Epidermal melanocyte (primary cell): ENCODE results near the gene PGAP3.

ENCODE experiments used
- DNase-seq: peaks from one replicate; pipeline ENCODE4 v3.0.0; 2011; ENCODE audit warnings: low spot score; ENCODE audit not compliant: insufficient read length

PGAP3 gene

DNA sequence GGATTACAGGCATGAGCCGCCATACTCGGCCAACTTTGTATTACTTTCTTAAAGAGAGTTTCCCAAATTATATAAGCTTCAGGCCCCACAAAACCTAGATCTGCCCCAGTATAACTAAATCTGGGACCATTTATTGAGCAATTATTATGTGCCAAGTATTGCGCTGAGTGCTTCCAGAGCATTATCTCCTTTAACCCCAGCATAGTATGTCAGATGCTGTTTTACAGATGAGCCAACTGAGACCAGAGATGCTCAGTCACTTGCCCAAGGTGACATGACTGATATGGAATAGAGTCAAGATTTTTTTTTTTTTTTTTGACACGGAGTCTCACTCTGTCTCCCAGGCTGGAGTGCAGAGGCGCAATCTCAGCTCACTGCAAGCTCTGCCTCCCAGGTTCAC is 10.1 kb upstream of the PGAP3 start:
- DNase-seq = no peak

DNA sequence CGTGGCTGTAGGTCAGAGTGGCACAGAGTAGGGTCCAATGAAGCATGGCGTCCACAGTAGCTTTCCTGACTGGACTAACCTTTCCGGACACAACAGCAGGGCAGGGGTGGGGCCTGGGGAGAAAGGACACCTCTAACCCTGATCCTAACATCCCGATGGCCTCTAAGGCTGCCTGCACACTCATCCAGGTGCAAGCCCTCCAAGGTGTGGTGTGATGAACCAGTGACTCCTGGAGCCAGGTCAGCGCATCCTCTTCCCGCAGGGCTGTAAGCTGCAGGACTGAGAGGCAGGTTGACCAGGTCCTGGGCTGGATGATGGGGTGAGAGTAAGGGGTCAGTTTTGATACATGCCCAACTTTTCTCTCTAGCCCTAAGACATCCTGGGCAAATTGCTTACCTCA is 8.9 kb upstream of the PGAP3 start:
- DNase-seq = no peak

DNA sequence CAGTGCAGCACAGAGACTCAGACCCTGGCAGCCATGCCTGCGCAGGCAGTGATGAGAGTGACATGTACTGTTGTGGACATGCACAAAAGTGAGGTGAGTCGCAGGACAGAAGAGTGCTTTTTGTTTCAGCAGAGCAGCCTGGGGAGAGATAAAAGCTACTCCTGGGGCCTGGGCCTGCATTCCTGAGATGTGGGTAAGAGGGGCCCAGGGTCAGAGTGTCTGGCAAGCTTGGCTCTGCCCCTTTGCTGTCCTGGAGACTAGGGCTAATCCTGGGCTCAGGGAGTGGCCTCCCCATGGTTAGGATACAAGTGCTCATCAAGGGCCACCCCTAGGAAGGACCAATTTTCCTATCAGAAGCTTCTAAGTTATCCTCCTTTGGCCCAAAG is 7.2 kb upstream of the PGAP3 start:
- DNase-seq = no peak

DNA sequence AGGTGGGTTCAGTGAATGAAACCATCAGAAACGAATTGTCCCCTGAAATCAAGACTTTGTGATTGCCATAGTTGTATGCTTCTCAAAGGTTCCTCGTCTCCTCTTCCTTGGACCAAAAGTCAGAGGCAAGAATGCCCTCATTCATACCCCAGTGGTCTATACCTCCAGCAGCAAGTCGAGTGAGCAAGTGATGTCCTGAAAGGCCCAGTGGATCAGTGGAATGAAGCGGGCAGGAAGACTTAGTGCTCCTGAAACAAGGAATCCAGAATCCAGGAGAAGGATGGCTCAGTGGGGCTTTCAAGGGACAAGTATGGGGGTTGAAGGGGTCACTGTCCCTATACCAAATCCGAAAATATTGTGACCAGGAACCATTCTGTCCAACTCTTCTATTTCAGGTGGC is 6.7 kb upstream of the PGAP3 start:
- no peak for DNase-seq

DNA sequence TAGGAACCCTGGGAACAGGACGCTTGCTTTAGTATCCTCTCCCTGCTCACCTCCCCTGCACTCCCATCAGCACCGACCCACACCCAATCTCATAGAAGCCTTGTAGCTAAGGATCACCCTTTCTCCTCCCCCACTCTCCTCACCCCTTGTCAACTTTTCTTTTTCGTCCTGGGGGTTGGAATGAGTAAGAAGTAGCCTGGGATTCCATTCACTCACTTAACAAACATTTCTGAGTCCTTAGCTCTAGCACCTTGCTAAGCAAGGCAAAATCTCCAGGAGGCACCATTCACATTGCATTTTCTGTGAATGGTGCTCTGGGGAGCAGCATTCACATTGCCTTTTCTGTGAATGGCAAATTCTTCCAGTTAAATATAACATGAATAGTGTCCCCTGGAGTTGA is 1.1 kb upstream of the PGAP3 start:
- no peak for DNase-seq

DNA sequence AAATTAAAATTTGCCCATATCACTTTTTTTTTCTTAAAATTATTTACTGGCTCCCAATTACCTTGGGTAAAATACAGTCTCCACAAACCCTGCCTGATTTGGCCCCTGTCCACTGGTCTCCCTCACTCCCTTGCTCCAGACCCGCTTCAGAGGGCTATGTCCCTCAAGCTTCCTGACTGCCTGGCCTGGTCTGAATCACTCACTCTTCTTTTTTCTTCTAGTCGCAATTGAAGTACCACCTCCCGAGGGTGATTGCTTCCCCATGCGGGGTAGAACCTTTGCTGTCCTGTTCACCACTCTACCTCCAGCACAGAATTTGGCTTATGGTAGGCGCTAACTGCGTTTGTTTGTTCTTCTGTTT is 598 bp upstream of the PGAP3 start:
- DNase-seq = no peak

DNA sequence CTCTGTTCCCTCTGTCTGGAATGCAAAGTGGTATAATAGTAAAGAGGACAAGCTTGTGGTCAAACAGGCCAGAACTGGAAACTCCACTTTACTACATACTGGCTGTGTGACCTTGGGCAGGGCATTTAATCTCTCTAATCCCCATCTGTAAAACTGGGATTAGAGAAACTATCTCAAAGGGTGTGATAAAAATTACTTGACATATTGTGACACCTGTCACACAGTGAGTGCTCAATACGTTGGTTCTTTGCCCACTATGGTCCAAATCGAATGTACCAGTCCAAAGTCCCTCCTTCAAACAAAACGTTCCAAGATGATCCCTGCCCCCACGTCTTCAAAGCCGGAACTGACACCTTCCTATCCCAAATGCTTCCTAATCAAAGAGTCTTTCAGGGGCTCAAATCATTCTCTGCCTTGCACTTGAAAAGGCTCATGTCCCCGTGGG is 734 bp downstream of the PGAP3 start:
- DNase-seq = no peak

DNA sequence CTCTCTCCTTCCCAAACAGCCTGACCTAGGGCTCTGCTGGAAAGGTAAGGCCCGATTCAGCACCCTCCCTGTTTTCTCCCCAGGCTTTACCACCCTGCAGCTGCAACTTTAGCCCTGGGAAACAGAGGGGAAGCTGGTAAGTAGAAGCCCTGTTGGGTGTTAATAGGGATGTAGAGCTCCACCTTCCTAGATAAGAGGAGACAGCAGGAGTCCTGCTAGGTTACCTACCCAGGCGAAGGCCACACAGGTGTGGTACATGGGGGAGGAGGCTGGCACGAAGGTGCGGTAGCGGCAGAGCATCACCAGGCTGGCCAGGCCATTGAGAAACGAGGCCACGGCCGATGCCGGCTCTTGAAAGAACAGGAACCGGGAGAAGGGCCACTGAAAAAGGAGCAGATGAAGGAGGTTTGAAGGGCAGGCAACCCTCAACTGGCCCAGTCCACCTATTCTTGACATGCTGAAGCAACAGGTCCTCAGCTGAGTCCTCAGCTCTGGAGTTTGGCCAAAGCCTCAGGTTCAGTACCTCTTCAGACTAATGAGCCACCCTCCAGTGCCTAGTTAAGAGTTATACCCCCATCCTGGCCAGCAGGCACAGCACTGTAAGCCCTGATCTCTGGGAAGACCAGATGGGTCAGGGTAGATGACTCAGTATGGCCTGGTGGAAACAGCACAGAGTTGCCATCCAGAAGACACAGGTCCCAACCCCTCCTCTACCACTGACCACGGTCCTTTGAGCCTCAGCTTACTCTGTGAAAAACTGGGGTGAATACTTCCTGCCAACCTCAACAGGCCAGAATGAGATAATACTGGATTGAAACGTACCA is 3.3 kb downstream of the PGAP3 start:
- no peak for DNase-seq

DNA sequence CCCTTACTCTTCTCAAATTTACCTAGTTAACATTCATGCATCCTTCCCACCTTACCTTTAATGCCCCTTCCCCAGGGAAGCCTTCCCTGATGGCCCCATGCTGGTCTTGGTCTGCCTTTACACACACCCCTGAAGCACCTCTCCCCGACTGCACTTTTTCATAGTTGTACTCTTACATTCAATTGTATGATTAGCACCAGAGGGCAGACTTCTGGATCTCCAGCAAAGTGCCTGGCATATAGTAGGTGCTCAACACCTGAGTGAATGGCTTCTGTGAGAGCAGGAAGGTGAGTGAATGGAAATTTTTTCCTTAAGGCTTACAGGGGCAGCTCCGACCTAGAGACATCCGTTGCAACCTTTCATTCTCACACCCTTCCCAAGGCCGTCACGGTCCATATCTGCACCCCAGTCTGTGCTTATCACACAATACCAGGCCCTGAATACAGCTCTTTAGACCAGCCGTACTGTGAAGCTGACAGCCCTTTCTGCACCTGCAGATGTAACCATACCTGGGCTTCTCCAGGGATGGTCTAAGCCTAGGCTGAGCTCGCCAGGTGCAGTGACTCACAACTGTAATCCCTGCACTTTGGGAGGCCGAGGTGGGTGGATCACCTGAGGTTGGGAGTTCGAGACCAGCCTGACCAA is 4.4 kb downstream of the PGAP3 start:
- DNase-seq = no peak

DNA sequence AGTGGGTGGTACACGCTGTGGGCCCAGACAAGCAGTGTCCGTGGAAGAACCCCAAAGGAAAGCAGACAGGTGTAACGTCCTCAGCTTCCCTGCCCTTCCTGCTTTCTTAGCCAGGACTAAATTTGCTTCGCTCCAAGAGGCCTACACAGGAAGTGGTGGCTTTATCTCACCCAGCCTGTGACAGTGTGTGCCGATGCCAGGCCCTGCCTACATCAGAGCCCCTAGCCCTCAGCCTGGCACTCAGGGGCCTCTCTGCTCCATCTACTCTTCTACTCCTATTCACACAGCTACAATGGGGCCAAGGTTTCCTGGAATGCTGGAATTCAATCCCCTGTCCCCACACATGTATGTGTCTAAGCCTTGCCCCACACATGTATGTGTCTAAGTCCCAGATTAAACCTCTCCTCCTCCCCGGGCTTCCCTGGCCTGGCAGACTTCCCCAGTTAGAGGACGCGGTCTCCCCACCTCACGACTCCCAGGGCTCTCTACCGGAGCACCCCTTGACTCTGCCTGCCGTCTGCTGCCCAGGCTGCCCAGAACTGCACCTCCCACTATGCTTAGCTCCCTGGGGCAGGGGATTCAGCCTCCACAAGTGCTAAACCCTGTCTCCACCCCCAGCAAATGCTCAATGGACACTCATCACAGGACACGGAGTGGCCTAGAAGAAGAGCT is 8.2 kb downstream of the PGAP3 start:
- no peak for DNase-seq

DNA sequence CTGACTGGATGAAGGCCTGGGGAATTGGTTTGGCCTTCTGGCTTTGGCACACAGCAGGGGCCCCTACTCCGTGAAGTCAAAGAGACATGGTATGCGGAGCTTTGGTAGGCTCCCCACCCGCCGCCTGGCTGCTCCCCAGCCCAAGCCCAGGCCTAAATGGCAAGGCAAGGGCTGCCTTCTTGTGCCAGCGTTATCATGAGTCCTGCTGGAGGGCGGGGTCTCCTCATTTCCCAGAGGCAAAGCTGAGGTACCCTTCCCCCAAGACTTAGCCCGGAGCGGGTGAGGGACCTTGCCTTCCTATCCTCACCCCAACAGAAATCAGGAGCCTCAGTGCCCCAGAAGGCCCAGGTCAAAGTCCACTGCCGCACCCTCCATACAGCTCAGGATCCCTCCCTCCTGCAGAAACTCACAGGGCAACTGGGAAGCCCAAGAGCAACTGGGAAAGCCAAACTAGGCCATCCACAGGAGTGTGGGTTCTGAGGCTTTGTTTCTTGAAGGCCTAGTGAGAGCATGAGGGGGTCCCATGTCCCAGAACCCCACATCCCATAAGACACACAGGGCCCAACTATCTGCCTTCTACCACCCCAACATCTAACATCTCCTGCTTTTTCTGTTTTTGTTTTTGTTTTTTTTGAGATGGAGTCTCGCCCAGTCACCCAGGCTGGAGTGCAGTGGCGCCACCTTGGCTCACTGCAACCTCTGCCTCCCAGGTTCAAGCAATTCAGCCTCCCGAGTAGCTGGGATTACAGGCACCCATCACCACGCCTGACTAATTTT is 9.3 kb downstream of the PGAP3 start:
- DNase-seq = no peak

DNA sequence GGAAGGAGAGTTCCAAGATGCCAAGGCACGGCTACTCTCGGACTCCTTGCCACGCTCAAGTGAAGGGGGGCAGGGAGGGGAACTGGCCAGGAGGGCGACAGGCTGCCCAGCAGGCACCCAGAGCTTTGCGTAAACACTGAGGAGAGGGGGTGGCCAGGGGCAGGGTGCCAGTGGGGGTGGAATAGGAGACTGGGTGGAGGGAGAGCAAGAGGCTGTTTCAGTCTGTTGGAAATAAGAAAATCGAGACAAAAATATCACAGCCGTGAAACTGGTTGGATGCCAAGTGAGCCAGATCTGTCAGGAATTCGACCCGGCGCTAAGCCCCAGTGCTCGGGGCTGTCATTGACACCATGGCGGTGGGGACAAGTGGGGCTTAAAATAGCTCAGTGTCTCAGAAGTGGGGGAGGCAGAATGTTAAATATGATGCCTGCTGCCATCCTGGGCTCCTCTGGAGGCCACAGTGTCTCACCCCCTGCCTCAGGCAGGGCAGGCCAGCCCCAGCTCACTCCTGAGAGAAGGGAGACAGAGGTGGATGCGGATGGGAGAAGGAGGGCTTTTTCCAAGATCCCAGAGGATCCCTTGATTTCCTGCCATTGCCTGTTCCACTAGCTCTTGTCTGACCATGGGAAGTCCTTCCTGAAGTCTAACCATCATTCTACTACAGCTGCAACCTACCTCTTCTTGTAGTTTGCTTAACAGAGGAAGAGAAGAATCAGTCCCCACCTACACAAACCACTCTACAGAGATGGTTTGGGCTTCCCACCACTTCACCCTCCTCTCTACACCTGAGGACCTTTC is 10.1 kb downstream of the PGAP3 start:
- DNase-seq = no peak

DNA sequence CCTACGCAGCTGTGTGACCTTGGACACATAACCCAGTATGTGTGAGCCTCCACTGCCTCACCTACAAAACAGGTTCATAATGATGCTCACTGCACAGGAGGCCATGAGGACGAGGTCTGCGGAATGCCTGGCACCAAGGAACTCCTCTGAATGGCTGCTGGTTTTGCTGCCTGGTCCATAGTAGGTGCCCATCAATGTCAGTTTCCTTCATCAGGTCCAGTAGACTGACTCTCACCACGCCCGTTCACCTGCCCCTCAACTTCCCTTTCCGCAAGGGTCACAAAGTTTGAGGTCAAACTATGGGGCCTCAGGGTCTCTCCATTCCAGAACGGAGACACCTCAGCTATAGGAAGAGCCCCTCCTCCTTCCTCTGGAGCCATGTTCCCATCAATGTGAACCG is 10.8 kb downstream of the PGAP3 start:
- no peak for DNase-seq

DNA sequence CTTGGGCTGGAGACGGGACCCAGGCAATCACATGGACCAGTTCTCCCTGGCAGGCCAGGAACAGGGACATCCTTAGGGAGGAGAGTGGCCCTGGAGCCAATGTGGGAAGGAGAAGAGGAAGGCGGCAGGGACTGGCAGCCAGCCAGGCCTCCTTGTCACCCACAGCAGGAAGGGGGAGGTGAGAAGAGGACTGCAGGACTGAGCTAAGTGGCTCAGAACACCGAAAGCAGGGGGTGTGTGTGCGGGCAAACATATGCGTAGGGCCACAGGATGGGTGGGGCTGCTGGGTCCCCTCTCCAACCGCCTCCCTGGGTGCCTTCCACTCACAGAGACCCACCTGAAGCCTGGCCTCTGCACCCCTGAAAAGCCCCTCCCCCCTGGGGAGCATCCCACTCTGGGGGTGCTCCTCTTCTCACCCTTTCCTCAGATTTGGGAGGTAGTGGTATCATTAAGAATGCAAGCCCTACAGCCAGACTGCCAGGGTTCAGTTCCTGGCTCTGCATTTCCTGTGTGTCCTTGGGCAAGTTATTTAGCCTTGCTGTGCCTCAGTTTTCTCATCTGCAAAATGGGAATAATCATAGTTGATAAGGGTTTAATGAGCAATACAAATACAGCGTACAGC is 11.5 kb downstream of the PGAP3 start:
- no peak for DNase-seq

DNA sequence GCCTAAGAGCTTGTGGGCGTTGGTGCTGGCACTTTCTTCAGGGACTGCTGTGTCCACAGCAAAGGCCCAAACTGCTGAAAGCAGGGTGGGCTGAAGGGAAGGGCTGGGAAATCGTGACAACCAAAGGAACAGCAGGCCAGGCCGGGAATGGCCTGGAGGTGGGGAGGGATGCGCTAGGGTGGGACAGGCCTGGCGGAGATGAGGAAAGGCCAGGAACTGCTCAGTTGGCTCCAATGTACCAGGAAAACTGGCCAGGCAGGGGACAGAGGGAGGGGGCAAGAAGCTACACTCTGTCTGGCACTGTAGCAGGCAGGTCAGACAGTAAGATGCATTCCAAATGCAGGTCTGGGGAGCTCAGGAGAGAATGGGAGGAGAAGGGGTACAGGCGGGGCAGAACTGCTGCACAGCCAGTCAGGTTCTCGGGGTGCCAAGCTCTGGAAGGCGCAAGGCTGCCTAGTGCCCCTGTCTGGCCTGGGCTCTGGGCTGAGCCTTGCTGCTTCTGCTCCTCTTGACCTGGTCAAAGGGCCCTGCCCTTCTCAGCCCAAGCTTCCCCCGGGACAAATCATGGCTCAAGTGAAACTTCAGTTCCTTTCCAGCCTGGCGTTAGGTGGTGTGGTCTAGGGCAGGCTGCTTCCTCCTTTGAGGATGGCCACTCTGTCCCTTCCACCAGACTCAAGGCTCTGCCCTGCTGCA is 12.3 kb downstream of the PGAP3 start:
- DNase-seq = no peak

DNA sequence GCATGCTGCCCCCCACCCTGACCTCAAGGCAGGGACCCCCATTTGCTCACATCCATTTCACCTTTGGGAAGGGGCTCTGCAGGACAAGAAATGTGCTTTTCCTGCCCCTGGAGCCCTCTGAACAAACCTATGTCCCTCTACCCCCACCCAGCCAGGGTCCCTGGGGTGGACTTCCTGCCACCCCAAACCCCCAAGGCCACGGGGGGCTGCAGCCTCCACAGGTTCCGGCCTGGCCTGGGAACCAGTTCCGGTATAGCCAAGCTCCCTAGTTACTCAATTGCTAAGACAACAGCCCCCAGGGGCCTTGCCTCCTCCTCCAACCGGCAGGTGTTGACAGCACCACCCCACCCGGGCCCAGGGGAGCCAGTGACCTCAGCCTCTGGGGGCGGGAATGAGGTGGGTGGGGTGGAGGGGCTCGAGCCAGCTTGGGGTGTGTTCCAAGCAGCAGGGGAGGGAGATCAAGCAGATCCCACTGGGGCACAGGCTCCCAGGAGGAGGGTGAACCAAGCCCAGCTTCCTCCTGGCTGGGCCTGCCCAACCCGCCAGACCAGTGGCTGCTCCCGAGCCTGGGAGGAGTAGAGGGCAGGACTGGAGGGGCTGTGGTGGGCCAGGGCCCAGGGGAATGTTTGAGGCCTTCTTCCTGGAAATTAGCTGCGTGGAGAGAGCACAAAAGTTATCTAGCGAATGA is 13.0 kb downstream of the PGAP3 start:
- no peak for DNase-seq

DNA sequence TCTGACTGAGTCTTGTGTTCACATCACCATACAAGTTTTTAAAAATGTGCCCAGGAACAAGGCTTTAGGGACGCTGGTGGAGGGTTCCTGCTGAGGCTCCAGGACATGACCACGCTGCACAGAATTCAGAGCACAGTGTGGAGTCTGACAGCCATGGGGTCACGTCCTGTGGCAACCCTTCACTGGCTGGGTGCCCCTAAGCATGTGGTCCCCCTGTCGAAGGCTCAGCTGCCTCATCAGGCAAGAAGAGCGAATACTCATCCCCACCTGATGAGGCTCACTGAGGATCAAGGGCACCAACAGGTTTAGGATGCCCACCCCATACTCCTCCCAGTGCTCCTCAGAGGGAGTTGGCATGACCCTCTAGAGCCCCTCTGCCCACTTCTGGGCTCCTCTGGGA is 13.7 kb downstream of the PGAP3 start:
- DNase-seq = no peak

DNA sequence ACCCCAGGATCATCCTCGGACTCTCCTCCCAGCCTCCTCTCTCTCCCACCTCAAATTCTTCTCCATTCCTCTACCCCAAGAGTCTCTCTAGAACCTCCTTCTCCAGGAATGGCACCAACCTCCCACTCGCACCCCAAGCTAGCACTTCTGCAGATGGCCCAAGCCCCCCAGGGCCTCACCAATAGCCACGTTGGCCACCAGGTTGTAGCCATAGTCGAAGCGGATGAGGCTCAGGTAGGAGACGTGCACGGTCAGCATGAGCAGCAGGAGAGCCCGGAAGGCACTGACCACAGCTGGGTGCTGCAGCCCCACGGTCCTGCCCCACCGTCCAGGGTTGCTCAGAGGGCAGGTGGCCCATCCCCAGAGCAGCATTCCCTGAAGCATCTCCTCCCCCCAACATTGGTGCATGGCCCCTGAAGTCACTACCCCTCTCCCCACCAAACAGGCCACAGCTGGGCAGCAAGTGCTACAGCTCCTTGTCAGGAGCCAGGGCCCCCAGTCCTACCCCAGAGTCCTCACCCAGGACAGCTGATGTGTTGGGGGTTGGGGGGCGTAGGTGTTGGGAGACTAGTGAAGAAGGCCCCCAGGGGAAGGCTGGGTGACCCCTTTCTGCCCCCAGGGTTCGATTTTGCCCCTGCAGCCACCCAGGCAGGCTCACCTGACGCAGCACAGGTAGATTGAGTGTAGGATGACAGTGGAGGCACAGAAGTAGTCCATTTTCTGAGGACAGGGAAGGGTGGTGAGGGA is 14.3 kb downstream of the PGAP3 start:
- no peak for DNase-seq
